HG03457 (cell line): ENCODE results near the gene NET1.

Experiments used
- ATAC-seq: cut with Tn5 transposase; IDR thresholded peaks from one replicate; pipeline ENCODE4 v1.9.1; 2021; ENCODE audit warnings: moderate number of reproducible peaks; ENCODE audit not compliant: unreplicated experiment

The NET1 gene

GRCh38 chr10:5479481-5480161 lies 67.3 kb downstream of the NET1 start:
- no peak for ATAC-seq

DNA sequence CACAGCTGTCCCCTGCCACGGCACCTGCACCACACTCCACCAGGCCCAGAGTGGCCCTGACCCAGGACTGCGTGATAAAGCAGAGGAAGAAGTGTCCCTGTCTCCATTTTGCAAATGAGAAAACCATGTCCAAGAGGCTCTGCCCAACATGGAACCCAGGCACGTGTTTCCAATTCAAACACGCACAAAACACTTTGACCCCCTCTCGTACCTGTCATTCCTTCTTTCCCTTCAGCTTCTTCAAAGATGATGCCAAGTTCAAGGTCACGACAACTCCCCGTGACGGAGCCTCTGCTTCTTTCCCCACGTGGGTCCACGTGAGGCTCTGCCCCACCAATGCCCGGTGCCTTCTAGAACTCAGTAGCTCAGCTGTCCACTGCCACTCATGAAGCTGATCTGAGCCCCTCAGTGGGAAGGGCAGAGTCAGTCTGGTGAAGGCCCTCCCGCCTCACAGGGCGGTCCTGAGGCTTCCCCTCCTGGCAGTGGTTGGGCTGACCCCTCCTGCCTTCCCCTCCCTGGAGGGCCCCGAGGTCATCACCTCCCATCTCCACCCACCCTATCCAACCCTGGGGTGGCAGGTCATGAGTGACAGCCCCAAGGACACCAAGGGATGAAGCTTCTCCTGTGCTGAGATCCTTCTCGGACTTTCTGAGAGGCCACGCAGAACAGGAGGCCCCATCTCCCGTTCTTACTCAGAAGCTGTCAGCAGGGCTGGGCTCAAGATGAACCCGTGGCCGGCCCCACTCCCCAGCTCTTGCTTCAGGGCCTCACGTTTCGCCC lies 68.0 kb downstream of the NET1 start:
- ATAC-seq = no peak

- no peak for ATAC-seq
Measured at GRCh38 chr10:5481121-5481520, 68.8 kb downstream of the NET1 start.

GRCh38 chr10:5482016-5482415 lies 69.7 kb downstream of the NET1 start:
- ATAC-seq = no peak

DNA sequence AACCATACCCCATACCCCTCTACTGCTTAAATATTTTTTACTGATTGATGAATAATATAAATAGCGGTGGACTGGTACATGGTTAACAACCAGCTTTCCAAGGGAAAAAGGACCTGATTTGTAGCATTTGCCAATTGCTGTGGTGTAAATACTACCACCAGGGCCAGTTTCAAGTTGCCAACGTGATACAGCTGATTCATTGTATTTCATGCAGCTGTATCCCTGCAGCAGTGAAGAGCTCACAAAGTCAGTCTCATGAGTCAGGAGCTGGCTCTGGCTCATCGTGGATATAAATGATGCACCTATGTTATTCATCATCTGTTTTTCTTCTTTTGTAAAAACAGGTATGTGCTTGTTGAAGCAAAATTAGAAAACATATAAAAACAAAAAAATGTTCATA lies 71.8 kb downstream of the NET1 start:
- no peak for ATAC-seq

- no peak for ATAC-seq
Measured at GRCh38 chr10:5485290-5485689, 72.9 kb downstream of the NET1 start.

GRCh38 chr10:5485948-5486852 lies 73.8 kb downstream of the NET1 start:
- ATAC-seq = no peak

DNA sequence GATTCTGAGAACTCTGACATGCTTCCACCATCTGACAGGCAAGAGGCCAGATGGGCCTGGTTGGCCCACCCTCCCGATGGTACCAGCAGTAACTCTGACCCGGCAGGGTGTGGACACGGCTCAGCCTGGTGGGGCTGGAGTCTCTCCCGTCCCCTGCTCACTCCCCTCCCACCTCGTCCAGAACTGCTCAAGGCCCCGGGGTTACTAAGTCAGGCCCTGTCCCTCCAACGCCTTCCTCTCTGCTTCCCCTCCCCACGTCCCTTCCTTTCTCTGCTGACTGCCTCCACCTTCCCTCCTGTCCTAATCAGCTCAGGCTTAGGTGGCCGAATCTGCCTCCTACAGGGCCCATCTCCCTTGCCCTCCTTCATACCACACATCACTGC lies 74.5 kb downstream of the NET1 start:
- ATAC-seq = no peak

GRCh38 chr10:5488272-5489161 lies 76.2 kb downstream of the NET1 start:
- no peak for ATAC-seq

GRCh38 chr10:5490032-5490431 lies 77.7 kb downstream of the NET1 start:
- ATAC-seq = no peak

- no peak for ATAC-seq
Measured at GRCh38 chr10:5490698-5491464, 78.5 kb downstream of the NET1 start.

DNA sequence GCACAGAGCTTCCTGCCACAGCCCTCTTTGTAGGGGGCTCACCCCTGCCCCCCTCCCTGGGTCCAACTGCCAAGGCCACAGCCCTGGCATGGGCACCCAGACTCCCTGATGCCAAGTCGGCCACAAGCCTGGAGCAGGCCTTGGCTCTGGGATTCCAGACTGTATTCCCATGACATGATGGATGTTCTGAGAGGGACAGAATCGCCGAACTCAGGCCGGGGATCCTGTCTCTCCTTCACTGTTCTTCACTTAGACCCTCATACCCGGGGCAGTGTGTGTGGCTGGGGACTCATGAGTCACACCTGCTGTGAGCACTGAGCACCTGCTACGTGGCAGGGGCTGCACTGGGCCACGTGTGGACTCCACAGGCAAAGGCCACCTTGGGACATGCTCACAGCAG lies 79.1 kb downstream of the NET1 start:
- ATAC-seq = no peak

- no peak for ATAC-seq
Measured at GRCh38 chr10:5492322-5492855, 80.0 kb downstream of the NET1 start.

DNA sequence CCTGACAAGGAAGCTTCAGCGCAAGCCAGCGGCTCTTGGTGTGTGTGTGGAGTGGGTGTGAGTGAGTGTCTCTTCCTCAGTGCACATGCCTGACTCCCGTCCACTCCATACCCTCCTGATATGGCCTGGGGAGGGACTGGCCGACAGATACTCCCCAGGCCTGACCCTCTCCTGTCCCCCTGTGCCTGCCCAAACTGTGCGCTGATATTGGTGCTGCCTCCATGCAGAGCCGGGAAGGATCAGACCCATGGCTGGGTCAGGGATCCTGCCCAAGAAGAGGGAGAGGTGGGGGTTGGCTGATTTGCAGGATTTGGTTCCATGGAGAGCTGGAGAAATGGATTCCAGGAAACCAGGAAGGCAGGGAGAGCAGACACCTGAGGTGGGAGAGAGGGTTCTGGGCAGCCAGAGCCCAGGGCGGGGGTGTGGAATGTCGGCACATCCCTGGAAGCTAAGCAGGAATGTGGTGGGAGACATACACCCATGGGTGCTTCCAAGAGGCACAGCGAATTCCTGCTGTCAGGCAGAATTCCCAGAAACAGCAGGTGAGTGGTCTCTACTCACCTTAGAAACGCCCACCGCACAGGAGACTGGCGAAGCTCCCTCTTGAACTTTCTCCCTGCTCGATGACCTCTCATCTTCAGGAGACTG lies 80.7 kb downstream of the NET1 start:
- no peak for ATAC-seq

DNA sequence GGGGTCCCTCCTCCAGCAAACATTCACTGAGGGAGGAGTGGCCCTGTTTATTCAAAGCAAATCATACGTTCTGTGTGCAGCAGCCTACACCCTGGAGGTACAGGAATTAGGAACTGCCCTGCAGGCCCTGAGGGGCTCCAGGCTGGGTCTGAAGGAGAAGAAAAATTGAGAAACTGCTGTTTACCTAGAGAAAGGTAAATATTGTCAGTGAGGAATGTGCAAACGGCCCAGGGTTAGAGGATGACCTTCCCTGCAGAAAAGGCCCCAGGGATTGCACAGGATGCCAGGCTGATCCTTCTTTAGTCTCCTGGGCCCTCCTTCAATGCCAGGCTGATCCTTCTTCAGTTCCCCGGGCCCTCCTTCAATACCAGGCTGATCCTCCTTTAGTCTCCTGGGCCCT lies 81.3 kb downstream of the NET1 start:
- ATAC-seq = no peak

DNA sequence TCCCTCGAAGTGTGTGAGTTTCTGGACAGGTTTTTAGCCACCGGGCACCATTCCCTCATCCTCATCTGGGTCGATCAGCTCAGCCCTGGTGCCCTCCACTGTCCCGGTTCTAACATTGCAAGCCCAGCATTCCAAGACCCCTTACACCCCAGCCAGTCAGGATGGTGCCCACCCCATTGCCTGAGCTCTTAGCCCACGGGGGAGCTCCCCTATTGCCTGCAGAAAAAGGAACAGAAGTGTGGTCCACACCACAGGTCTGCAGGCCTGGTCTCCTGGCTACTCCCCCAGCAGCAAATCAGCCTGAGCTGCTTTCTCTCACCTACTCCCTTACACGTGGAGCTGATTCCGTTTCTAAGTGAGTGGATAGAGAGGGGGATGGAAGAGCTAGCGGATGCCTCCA lies 82.3 kb downstream of the NET1 start:
- ATAC-seq = no peak

- ATAC-seq = no peak
Measured at GRCh38 chr10:5496261-5497250, 84.2 kb downstream of the NET1 start.

GRCh38 chr10:5497289-5497688 lies 84.9 kb downstream of the NET1 start:
- no peak for ATAC-seq
